ENCODE results near the gene PPP2R2C. TPM values are rescaled to one million over a fixed set of nuclear protein-coding genes. Genes with fewer than 3 reads are reported as not detected.

PPP2R2C gene
- total and polyA plus RNA-seq, 4 experiments from 2014 or later: not detected

DNA sequence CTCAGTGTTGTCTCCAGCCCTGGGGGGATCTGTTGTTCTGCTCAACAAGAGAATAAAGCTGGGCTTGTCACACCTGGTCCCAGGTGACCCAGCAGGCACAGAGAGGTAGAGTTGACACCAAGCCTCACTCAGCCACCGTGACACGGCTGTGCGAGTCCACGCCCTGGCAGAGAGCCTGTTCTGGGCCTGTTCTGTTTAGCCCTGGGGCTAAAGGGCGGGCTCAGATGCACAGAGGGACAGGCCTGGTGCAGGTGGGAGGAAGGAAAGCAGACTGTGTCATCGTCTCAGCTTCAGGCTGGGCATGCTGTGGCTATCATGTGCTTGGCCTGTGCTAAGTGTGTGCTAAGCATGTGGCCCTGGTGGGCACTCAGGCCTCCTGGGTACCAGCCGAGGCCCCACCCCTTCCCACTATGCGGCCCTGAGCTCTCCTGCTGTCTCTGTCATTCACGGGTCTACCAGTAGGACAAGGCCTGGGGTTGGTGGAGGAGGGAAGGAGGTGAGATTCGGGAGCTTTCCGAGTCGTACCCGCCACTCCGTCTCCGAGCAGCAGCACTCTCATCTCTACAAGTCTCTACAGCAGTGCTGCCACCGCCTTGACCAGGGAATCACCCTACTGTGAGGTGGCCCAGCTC is 191.9 kb downstream of the PPP2R2C start:
- Histone ChIP-seq H3K27me3 (ENCODE audit: insufficient read depth, low read length) (no peaks in the 10 kb centered on the region), H3K27ac (ENCODE audit: low read depth, low read length) (no peak overlapping the region), H3K9me3 (ENCODE audit: control insufficient read depth in 1 of 2, low read length in 2 of 2) (no peaks in the 10 kb centered on the region), H3K36me3 (ENCODE audit: insufficient read depth, low read length) (no peaks in the 10 kb centered on the region), H3K4me3 (ENCODE audit: low read length in 2 of 2) (no peak overlapping the region), H3K4me1 (ENCODE audit: insufficient read depth, low read length) (peaks cover 14% of the 10 kb centered on the region)
- H3K36me3 Mint-ChIP-seq: peaks cover 0 to 3% of the 10 kb centered on the region in 2 donors
- H3K4me3 Mint-ChIP-seq: no peak overlapping the region
- H3K27ac Mint-ChIP-seq: peak overlapping the region in 1 of 7 donors; percentile 42
- ChIA-PET CTCF (ENCODE audit: partially characterized antibody) (interaction anchor here (1.2 to 2.0 kb wide), 2 partner anchors 29 to 52 kb away, joined by 4 to 5 read pairs; no protein-coding TSS in a partner anchor), POLR2A (ENCODE audit: partially characterized antibody) (no interaction called here)
- H3K9me3 Mint-ChIP-seq: no peaks in the 10 kb centered on the region
- H3K4me1 Mint-ChIP-seq: peaks cover 4 to 16% (median 9%) of the 10 kb centered on the region in 4 donors
- H3K27me3 Mint-ChIP-seq: no peaks in the 10 kb centered on the region
- intact Hi-C loops (cut with micrococcal nuclease): no loop called here
- no peak for DNase-seq

DNA sequence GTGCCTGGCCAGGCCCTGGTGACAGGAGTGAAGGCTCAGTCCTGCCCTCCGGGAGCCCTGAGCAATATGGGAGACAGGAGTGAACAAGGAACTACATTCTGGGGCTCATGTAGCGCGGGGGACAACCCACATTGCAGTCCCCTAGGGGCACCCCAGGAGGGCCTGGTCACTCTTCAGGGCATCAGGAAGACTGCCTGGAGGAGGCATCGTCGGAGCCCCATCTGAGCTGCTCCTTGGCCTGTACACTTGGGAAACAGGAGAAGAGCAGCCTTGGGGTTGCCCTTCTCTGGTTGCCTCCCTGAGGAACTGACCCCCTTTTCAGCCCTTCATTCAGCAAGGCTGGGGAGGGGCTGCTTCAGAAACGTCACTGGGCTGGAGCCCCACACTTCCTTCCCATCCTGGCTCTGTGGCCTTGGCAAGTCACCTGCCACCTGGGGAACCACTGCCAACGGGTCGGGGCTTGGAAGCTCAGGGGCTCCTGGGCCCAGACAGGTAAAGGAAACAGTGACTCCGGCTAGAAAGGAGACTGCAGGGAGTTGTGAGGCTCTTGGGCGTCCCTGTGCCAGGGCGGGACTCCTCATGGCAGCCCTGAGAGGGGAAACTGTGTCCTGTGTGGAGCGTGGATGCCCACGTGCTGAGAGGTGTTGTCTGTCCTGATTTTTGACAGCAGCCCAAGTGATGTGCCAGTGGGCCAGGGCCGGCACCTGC is 192.7 kb downstream of the PPP2R2C start:
- Histone ChIP-seq H3K36me3 (ENCODE audit: insufficient read depth, low read length) (no peaks in the 10 kb centered on the region), H3K27me3 (ENCODE audit: insufficient read depth, low read length) (no peaks in the 10 kb centered on the region), H3K9me3 (ENCODE audit: control insufficient read depth in 1 of 2, low read length in 2 of 2) (no peaks in the 10 kb centered on the region), H3K4me3 (ENCODE audit: low read length in 2 of 2) (no peak overlapping the region), H3K4me1 (ENCODE audit: insufficient read depth, low read length) (peaks cover 14% of the 10 kb centered on the region), H3K27ac (ENCODE audit: low read depth, low read length) (no peak overlapping the region)
- Mint-ChIP-seq H3K27me3 (no peaks in the 10 kb centered on the region), H3K4me1 (peaks cover 4 to 16% (median 9%) of the 10 kb centered on the region in 4 donors), H3K27ac (peak overlapping the region in 1 of 7 donors; percentile 48), H3K9me3 (no peaks in the 10 kb centered on the region), H3K4me3 (no peak overlapping the region), H3K36me3 (peaks cover 0 to 3% of the 10 kb centered on the region in 2 donors)
- no peak for DNase-seq
- intact Hi-C loops (cut with micrococcal nuclease): no loop called here
- ChIA-PET POLR2A (ENCODE audit: partially characterized antibody) (interaction anchor here (1.2 kb wide), 1 partner anchor 10 kb away, joined by 5 read pairs; the partner anchor contains the start of gene WFS1), CTCF (ENCODE audit: partially characterized antibody) (interaction anchor here (1.2 to 2.0 kb wide), 4 partner anchors 29 to 52 kb away, joined by 3 to 5 read pairs (median 4); no protein-coding TSS in a partner anchor)

DNA sequence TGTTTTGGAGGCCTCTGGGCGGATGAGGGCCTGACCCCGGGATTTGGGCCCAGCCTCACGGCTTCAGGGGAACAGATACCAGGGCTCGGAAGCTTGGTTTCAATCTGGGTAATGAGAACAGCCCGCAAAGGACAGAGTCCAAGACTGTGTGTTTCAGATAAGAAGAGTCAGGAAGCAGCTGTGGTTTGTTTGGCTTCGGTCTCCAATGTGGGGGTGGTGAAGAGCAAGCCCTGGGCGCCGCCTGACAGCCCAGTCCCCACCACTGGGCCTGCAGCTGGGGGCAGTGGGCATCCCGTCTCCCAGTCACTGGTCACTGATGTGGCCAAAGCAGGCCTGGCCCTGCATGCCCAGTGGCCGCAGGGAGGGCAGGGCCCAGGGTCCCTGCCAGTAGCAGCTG is 193.6 kb downstream of the PPP2R2C start:
- peak overlapping the region in 6 of 8 donors; percentile 22 to 73 (median 42) for H3K4me3 Mint-ChIP-seq
- H3K36me3 Mint-ChIP-seq: peaks cover 0 to 3% of the 10 kb centered on the region in 2 donors
- intact Hi-C loops (cut with micrococcal nuclease): no loop called here
- H3K27ac Mint-ChIP-seq: peak overlapping the region in 3 of 7 donors; percentile 51 to 79 (median 61)
- CTCF ChIA-PET (ENCODE audit: partially characterized antibody): interaction anchor here (1.1 to 2.1 kb wide), 4 partner anchors 14 to 53 kb away, joined by 3 to 5 read pairs (median 4); no protein-coding TSS in a partner anchor
- Histone ChIP-seq H3K4me3 (ENCODE audit: low read length in 2 of 2) (no peak overlapping the region), H3K27me3 (ENCODE audit: insufficient read depth, low read length) (no peaks in the 10 kb centered on the region), H3K4me1 (ENCODE audit: insufficient read depth, low read length) (peaks cover 14% of the 10 kb centered on the region), H3K9me3 (ENCODE audit: control insufficient read depth in 1 of 2, low read length in 2 of 2) (no peaks in the 10 kb centered on the region), H3K36me3 (ENCODE audit: insufficient read depth, low read length) (no peaks in the 10 kb centered on the region), H3K27ac (ENCODE audit: low read depth, low read length) (no peak overlapping the region)
- no peaks in the 10 kb centered on the region for H3K9me3 Mint-ChIP-seq
- DNase-seq: peak in 1 of 5 donors; percentile 3
- H3K27me3 Mint-ChIP-seq: no peaks in the 10 kb centered on the region
- POLR2A ChIA-PET (ENCODE audit: partially characterized antibody): interaction anchor here (1.2 kb wide), 1 partner anchor 9 kb away, joined by 5 read pairs; the partner anchor contains the start of gene WFS1
- H3K4me1 Mint-ChIP-seq: peaks cover 4 to 16% (median 9%) of the 10 kb centered on the region in 4 donors

DNA sequence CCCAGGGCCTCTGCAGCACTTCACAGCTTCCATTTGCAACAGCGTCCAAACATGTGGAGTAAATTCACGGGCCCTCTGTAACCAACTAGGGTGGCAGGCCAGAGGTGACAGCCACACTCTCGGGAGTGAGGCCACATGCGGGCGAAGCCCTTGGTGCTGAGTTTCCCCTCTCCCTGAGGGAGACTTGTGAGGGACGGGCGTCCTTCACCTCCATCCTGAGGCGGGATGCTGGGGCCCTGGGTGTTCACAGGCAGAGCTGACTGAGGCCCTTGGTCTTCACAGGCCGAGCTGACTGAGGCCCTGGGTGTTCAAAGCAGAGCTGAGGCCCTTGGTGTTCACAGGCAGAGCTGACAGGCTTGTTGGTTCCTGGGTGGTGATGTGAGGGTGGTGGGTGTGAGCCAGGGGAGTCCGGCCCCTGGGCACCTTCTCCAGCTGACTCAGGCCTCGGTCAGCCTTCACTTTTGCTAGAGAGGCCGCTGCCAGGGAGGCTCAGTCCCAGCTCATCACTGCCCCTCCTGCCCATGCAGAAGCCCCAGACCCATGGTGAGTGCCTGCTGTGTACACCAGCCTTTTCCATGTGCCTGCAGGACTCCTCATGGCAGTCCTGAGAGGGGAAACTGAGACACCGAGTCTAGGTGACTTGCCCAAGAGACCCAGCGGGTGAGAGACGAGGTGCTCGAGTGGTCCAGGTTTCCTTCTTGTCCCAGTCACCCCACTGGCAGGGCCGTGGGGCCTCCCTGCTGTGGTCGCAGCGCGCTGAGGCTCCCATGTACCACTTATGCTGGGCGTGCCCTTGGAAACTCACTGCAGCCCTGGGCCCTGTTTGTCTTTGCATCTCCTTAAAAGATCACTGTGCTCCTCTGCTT is 194.2 kb downstream of the PPP2R2C start:
- Mint-ChIP-seq H3K27me3 (no peaks in the 10 kb centered on the region), H3K36me3 (peaks cover 0 to 3% of the 10 kb centered on the region in 2 donors), H3K9me3 (no peaks in the 10 kb centered on the region), H3K27ac (peak overlapping the region in 3 of 7 donors; percentile 51 to 79 (median 61)), H3K4me3 (peak overlapping the region in 6 of 8 donors; percentile 22 to 73 (median 42)), H3K4me1 (peaks cover 4 to 16% (median 9%) of the 10 kb centered on the region in 4 donors)
- no peaks in the 10 kb centered on the region for H3K9me3 ChIP-seq (ENCODE audit: control insufficient read depth in 1 of 2, low read length in 2 of 2)
- intact Hi-C loops (cut with micrococcal nuclease): no loop called here
- CTCF ChIA-PET (ENCODE audit: partially characterized antibody): interaction anchor here (1.1 to 2.1 kb wide), 4 partner anchors 14 to 54 kb away, joined by 3 to 5 read pairs (median 4); no protein-coding TSS in a partner anchor
- no peaks in the 10 kb centered on the region for H3K27me3 ChIP-seq (ENCODE audit: insufficient read depth, low read length)
- DNase-seq: no peak
- no peak overlapping the region for H3K27ac ChIP-seq (ENCODE audit: low read depth, low read length)
- H3K4me1 ChIP-seq (ENCODE audit: insufficient read depth, low read length): peaks cover 14% of the 10 kb centered on the region
- no peak overlapping the region for H3K4me3 ChIP-seq (ENCODE audit: low read length in 2 of 2)
- POLR2A ChIA-PET (ENCODE audit: partially characterized antibody): interaction anchor here (1.2 kb wide), 1 partner anchor 8 kb away, joined by 5 read pairs; the partner anchor contains the start of gene WFS1
- H3K36me3 ChIP-seq (ENCODE audit: insufficient read depth, low read length): no peaks in the 10 kb centered on the region

DNA sequence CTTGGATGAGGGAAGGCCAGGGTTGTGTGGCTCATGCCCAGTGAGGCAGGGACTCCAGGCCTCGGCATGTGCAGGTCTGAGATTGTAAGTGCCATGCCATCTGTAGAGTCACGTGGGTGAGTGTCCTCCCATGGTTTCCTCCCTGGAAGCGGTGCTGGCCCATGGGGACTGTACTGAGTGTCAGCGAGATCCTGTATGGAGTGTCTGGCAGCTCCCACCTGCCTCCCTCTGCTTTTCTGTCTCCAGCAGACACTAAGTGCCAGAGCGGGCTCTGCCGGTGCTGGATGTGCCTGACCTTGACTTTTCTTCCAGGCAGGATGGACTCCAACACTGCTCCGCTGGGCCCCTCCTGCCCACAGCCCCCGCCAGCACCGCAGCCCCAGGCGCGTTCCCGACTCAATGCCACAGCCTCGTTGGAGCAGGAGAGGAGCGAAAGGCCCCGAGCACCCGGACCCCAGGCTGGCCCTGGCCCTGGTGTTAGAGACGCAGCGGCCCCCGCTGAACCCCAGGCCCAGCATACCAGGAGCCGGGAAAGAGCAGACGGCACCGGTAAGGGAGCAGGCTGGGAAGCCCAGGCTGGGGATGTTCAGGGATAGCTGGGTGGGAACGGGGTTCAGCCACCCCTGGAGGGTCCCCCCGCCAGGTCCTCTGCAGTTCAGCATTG is 195.1 kb downstream of the PPP2R2C start:
- Histone ChIP-seq H3K36me3 (ENCODE audit: insufficient read depth, low read length) (no peaks in the 10 kb centered on the region), H3K27ac (ENCODE audit: low read depth, low read length) (no peak overlapping the region), H3K9me3 (ENCODE audit: control insufficient read depth in 1 of 2, low read length in 2 of 2) (no peaks in the 10 kb centered on the region), H3K4me3 (ENCODE audit: low read length in 2 of 2) (no peak overlapping the region), H3K27me3 (ENCODE audit: insufficient read depth, low read length) (no peaks in the 10 kb centered on the region), H3K4me1 (ENCODE audit: insufficient read depth, low read length) (peaks cover 14% of the 10 kb centered on the region)
- no peaks in the 10 kb centered on the region for H3K9me3 Mint-ChIP-seq
- H3K4me1 Mint-ChIP-seq: peaks cover 4 to 16% (median 9%) of the 10 kb centered on the region in 4 donors
- H3K4me3 Mint-ChIP-seq: no peak overlapping the region
- peaks cover 0 to 3% of the 10 kb centered on the region in 2 donors for H3K36me3 Mint-ChIP-seq
- no peak overlapping the region for H3K27ac Mint-ChIP-seq
- no peak for DNase-seq
- ChIA-PET CTCF (ENCODE audit: partially characterized antibody) (interaction anchor here (2.1 kb wide), 1 partner anchor 50 kb away, joined by 5 read pairs; no protein-coding TSS in a partner anchor), POLR2A (ENCODE audit: partially characterized antibody) (no interaction called here)
- intact Hi-C loops (cut with micrococcal nuclease): no loop called here
- H3K27me3 Mint-ChIP-seq: no peaks in the 10 kb centered on the region

DNA sequence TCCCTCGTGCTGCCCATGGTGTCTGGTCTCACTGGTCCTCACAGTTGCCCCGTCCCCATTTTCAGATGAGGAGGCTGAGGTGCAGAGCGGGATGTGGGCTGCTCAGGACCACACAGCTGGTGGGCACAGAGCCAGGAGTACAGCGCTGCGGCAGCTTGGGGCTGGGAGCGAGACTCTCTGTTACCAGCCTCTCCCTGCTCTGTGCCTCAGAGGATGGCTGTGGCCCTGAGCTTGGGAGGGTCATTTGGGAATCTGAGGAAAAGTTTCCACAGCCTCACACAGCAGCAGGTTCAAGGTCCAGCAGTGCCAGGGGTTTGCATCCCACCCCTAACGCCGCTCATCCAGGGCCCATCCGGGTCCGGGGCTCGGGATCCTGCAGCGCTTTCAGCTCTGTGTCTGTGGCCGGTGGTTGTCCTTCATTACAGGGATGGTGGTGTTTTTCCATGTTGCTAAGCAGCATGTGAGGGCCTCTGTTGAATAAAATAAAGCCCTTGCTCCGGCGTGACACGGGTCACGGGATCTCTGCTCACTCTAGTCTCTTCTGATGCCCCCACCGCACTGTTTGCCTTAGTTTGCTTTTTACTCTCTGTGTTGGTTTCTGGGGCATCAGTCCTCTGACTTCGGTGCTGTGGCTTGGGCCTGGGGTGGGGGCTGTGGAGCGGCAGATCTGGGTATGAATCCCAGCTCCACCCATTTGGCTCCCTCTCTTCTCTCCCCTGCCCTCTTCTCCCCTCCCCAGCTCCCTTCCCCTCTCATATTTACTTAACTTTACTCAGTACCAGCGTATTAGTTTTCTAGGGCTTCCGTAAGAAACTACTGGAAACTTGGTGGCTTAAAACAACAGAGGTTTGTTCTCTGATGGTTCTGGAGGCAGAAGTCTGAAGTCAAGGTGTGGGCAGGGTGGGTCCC is 196.3 kb downstream of the PPP2R2C start:
- CTCF ChIA-PET (ENCODE audit: partially characterized antibody): no interaction called here
- Mint-ChIP-seq H3K27ac (no peak overlapping the region), H3K9me3 (no peaks in the 10 kb centered on the region), H3K36me3 (peaks cover 0 to 3% of the 10 kb centered on the region in 2 donors), H3K4me1 (peaks cover 4 to 20% (median 10%) of the 10 kb centered on the region in 4 donors), H3K27me3 (no peaks in the 10 kb centered on the region), H3K4me3 (no peak overlapping the region)
- intact Hi-C loops (cut with micrococcal nuclease): no loop called here
- H3K36me3 ChIP-seq (ENCODE audit: insufficient read depth, low read length): no peaks in the 10 kb centered on the region
- no peaks in the 10 kb centered on the region for H3K27me3 ChIP-seq (ENCODE audit: insufficient read depth, low read length)
- POLR2A ChIA-PET (ENCODE audit: partially characterized antibody): no interaction called here
- H3K4me3 ChIP-seq (ENCODE audit: low read length in 2 of 2): no peak overlapping the region
- H3K27ac ChIP-seq (ENCODE audit: low read depth, low read length): no peak overlapping the region
- no peak for DNase-seq
- H3K4me1 ChIP-seq (ENCODE audit: insufficient read depth, low read length): peaks cover 14% of the 10 kb centered on the region
- no peaks in the 10 kb centered on the region for H3K9me3 ChIP-seq (ENCODE audit: control insufficient read depth in 1 of 2, low read length in 2 of 2)
